SK-N-SH (cell line): Measurements from ENCODE around the gene CACNG3. TPM values are rescaled to one million over a fixed set of nuclear protein-coding genes. Genes with fewer than 3 reads are reported as not detected.

Experiments used
- CTCF ChIA-PET: fragments of 300-600, 350-600 bp; formaldehyde crosslinking; extraction: SDS; loops from one replicate; lab custom pipeline; 2021; lab: Yijun Ruan, JAX
- POLR2A ChIA-PET: fragments of 350-600 bp; sonication (Branson Sonifier 250); formaldehyde crosslinking; extraction: SDS; loops from one replicate; lab custom pipeline; 2020; ENCODE audit warnings: antibody characterized with exemption, inconsistent platforms; lab: Yijun Ruan, JAX
- DNase-seq: peaks from one replicate; pipeline ENCODE4 v3.0.0; 2012
- H2AFZ ChIP-seq: fragments of 200-600 bp; sonication (generic); 2 replicates; pipeline ENCODE4 v1.8.1; 2016; ENCODE audit warnings: antibody characterized with exemption, mild to moderate bottlenecking, low read depth
- H3F3A ChIP-seq: fragments of 200-600 bp; sonication (generic); replicated peaks from 2 replicates; pipeline ENCODE3; 2016; ENCODE audit warnings: antibody characterized with exemption, mild to moderate bottlenecking; ENCODE audit not compliant: insufficient read depth
- H3K27ac ChIP-seq, 2 experiments: fragments of 200-500 bp in 1 of 2; fragments of 200-600 bp in 1 of 2; sonication (Bioruptor generic) in 1 of 2; sonication (generic), shearing (Covaris generic) in 1 of 2; 2 replicates each; pipeline versions ENCODE4 v1.5.1 to v1.6.1; 2014 to 2016; ENCODE audit warnings: low read depth in 2 of 2, inconsistent platforms in 1 of 2, low read length in 1 of 2, mild to moderate bottlenecking in 1 of 2, mixed read lengths in 1 of 2
- H3K27me3 ChIP-seq: fragments of 200-600 bp; sonication (generic), shearing (Covaris generic); 2 replicates; pipeline ENCODE4 v1.6.1; 2016; ENCODE audit warnings: mixed run types; ENCODE audit not compliant: insufficient read depth
- H3K36me3 ChIP-seq, 2 experiments: fragments of 200-500 bp in 1 of 2; fragments of 200-600 bp in 1 of 2; sonication (Bioruptor generic) in 1 of 2; sonication (generic) in 1 of 2; replicated peaks in 1 of 2; 2 replicates each; pipeline versions ENCODE3 to v1.5.1; 2014 to 2016; ENCODE audit warnings: low read length in 1 of 2, mild to moderate bottlenecking in 1 of 2; ENCODE audit not compliant: insufficient read depth in 2 of 2, control insufficient read depth in 1 of 2
- H3K4me1 ChIP-seq, 2 experiments: fragments of 200-500 bp in 1 of 2; fragments of 200-600 bp in 1 of 2; sonication (Bioruptor generic) in 1 of 2; sonication (generic), shearing (Covaris generic) in 1 of 2; 2 replicates each; pipeline versions ENCODE4 v1.5.1 to v1.6.1; 2014 to 2016; ENCODE audit warnings: low read depth in 1 of 2, low read length in 1 of 2, mixed run types in 1 of 2; ENCODE audit not compliant: insufficient read depth in 2 of 2, control insufficient read depth in 1 of 2
- H3K4me2 ChIP-seq: fragments of 200-600 bp; sonication (generic), shearing (Covaris generic); 2 replicates; pipeline ENCODE4 v1.6.1; 2017; ENCODE audit warnings: mixed run types
- H3K4me3 ChIP-seq, 2 experiments: fragments of 200-500 bp in 1 of 2; fragments of 200-600 bp in 1 of 2; sonication (Bioruptor generic) in 1 of 2; sonication (generic), shearing (Covaris generic) in 1 of 2; 2 replicates each; pipeline versions ENCODE4 v1.5.1 to v1.8.1; 2014 to 2016; ENCODE audit warnings: low read depth in 2 of 2, inconsistent platforms in 1 of 2, low read length in 1 of 2, mild to moderate bottlenecking in 1 of 2, mixed read lengths in 1 of 2, moderate library complexity in 1 of 2
- H3K79me2 ChIP-seq: fragments of 200-600 bp; sonication (generic); 2 replicates; pipeline ENCODE4 v1.8.1; 2017; ENCODE audit warnings: mild to moderate bottlenecking; ENCODE audit not compliant: insufficient read depth
- H3K9ac ChIP-seq: fragments of 200-600 bp; sonication (generic); 2 replicates; pipeline ENCODE4 v1.6.1; 2017; ENCODE audit warnings: mixed run types
- H3K9me2 ChIP-seq: fragments of 200-600 bp; sonication (generic); 2 replicates; pipeline ENCODE4 v1.6.1; 2017; ENCODE audit warnings: mixed run types
- H3K9me3 ChIP-seq: fragments of 200-600 bp; sonication (generic); 2 replicates; pipeline ENCODE4 v1.6.1; 2017; ENCODE audit warnings: mixed run types, mild to moderate bottlenecking, moderate library complexity
- H4K20me1 ChIP-seq: fragments of 200-600 bp; sonication (generic); 2 replicates; pipeline ENCODE4 v1.6.1; 2017; ENCODE audit warnings: mild to moderate bottlenecking, mixed run types; ENCODE audit not compliant: insufficient read depth
- EP300 ChIP-seq, 2 experiments: IDR thresholded peaks; 2 replicates each; pipeline versions ENCODE4 v1.4.0 to v1.6.1; 2012; ENCODE audit warnings: borderline replicate concordance in 1 of 2, low read depth in 1 of 2, low read length in 1 of 2
- EZH2phosphoT487 ChIP-seq: fragments of 200-600 bp; sonication (generic); IDR thresholded peaks from 2 replicates; pipeline ENCODE4 v1.6.1; 2017; ENCODE audit warnings: low read depth, mixed run types, mild to moderate bottlenecking, antibody characterized with exemption, moderate library complexity, borderline replicate concordance
- FOSL2 ChIP-seq: IDR thresholded peaks from 2 replicates; pipeline ENCODE4 v1.4.0; 2012; ENCODE audit warnings: low read depth, mild to moderate bottlenecking, moderate library complexity, borderline replicate concordance
- FOXM1 ChIP-seq: IDR thresholded peaks from 2 replicates; pipeline ENCODE4 v1.4.0; 2012; ENCODE audit warnings: low read depth, mild to moderate bottlenecking
- GATA2 ChIP-seq: sonication (generic); formaldehyde crosslinking; IDR thresholded peaks from 2 replicates; pipeline ENCODE4 v1.5.0; 2020; ENCODE audit warnings: mild to moderate bottlenecking, missing genetic modification reagents
- MEF2A ChIP-seq: IDR thresholded peaks from 2 replicates; pipeline ENCODE4 v1.4.0; 2012; ENCODE audit warnings: low read depth, borderline replicate concordance
- NFIC ChIP-seq: IDR thresholded peaks from 2 replicates; pipeline ENCODE4 v1.4.0; 2012; ENCODE audit warnings: borderline replicate concordance
- RAD21 ChIP-seq: IDR thresholded peaks from 2 replicates; pipeline ENCODE4 v1.6.1; 2012; ENCODE audit warnings: mild to moderate bottlenecking, low read length
- RCOR1 ChIP-seq: fragments of 150-350 bp; IDR thresholded peaks from 2 replicates; pipeline ENCODE4 v1.6.1; 2017; ENCODE audit warnings: antibody characterized with exemption, low read length
- RFX5 ChIP-seq: IDR thresholded peaks from 2 replicates; pipeline ENCODE4 v1.6.1; 2012; ENCODE audit warnings: mild to moderate bottlenecking, improper control_type of control experiment, low read length
- SIN3A ChIP-seq: IDR thresholded peaks from 2 replicates; pipeline ENCODE4 v1.6.1; 2012; ENCODE audit warnings: low read depth, mild to moderate bottlenecking, low read length, moderate library complexity, borderline replicate concordance
- SMC3 ChIP-seq: IDR thresholded peaks from 2 replicates; pipeline ENCODE4 v1.6.1; 2012; ENCODE audit warnings: low read depth, low read length, improper control_type of control experiment
- TCF12 ChIP-seq: IDR thresholded peaks from 2 replicates; pipeline ENCODE4 v1.4.0; 2012
- YY1 ChIP-seq: IDR thresholded peaks from 2 replicates; pipeline ENCODE4 v1.4.0; 2012; ENCODE audit warnings: low read depth, mild to moderate bottlenecking
- whole genome bisulfite sequencing: methylation state at CpG from one replicate; pipeline ENCODE4 v1.1.6; 2017; ENCODE audit warnings: low lambda C conversion rate; 5-methylcytosine and 5-hydroxymethylcytosine counted together
- polyA plus RNA-seq, 3 experiments: library from polyadenylated mRNA; depleted of rRNA; stranded (reverse); fragments of >200 nt; gene quantifications; 2 replicates each; pipeline ENCODE4 v1.2.3, GENCODE V29; 2012
- TF ChIP-seq, protein P1 (sequence below): IDR thresholded peaks from 2 replicates; pipeline ENCODE4 v1.4.0; 2012; ENCODE audit warnings: low read depth, borderline replicate concordance
- TF ChIP-seq, protein P2 (sequence below): fragments of 150-350 bp; IDR thresholded peaks from 2 replicates; pipeline ENCODE4 v1.6.1; 2017; ENCODE audit warnings: antibody characterized with exemption, low read length, low read depth, borderline replicate concordance
- TF ChIP-seq, protein P3 (sequence below): IDR thresholded peaks from 2 replicates; pipeline ENCODE4 v1.6.1; 2012; ENCODE audit warnings: mild to moderate bottlenecking, low read depth, low read length, moderate library complexity

The CACNG3 gene
- polyA plus RNA-seq, 1 of the 3 experiments (the other 2 are of a cell fraction): not detected

DNA sequence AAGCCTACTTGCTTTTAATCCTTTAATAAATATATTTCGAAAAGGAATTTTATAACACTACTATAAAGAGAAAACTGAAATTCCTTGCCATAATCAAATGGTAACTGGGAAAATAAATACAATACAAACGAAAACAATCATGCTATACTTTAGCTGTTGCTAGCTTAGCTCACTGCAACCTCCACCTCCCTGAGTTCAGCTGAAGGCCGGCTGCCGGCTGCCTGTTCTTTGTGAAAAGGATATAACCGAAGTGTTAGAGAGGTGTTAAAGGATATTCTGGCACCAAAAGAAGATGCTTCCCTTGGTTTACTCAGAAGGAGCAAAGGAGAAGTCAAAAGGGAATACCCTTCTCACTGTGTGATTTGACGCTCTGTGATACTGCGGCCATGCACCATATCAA is 108.5 kb downstream of the CACNG3 start:
- ChIA-PET CTCF (interaction anchor here (1.2 kb wide), 1 partner anchor 8 kb away, joined by 3 read pairs; no protein-coding TSS in a partner anchor), POLR2A (no interaction called here)
- H2AFZ ChIP-seq: no peak overlapping the region
- H3K27ac ChIP-seq: no peak overlapping the region
- TF ChIP-seq YY1 (no peak), RAD21 (no peak), MEF2A (no peak), NFIC (no peak), EZH2phosphoT487 (no peak), FOXM1 (no peak), EP300 (IDR thresholded peaks at IDR 0.05; ENCODE audit: borderline replicate concordance in 1 of 2, low read depth in 1 of 2, low read length in 1 of 2) (no peak), FOSL2 (no peak), RCOR1 (no peak), SIN3A (no peak), SMC3 (no peak), RFX5 (no peak), TCF12 (no peak), GATA2 (CRISPR knock-in tag) (no peak)
- TF ChIP-seq, protein P1, sequence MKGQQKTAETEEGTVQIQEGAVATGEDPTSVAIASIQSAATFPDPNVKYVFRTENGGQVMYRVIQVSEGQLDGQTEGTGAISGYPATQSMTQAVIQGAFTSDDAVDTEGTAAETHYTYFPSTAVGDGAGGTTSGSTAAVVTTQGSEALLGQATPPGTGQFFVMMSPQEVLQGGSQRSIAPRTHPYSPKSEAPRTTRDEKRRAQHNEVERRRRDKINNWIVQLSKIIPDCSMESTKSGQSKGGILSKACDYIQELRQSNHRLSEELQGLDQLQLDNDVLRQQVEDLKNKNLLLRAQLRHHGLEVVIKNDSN: no peak
- TF ChIP-seq, protein P2, sequence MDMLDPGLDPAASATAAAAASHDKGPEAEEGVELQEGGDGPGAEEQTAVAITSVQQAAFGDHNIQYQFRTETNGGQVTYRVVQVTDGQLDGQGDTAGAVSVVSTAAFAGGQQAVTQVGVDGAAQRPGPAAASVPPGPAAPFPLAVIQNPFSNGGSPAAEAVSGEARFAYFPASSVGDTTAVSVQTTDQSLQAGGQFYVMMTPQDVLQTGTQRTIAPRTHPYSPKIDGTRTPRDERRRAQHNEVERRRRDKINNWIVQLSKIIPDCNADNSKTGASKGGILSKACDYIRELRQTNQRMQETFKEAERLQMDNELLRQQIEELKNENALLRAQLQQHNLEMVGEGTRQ: no peak
- TF ChIP-seq, protein P3, sequence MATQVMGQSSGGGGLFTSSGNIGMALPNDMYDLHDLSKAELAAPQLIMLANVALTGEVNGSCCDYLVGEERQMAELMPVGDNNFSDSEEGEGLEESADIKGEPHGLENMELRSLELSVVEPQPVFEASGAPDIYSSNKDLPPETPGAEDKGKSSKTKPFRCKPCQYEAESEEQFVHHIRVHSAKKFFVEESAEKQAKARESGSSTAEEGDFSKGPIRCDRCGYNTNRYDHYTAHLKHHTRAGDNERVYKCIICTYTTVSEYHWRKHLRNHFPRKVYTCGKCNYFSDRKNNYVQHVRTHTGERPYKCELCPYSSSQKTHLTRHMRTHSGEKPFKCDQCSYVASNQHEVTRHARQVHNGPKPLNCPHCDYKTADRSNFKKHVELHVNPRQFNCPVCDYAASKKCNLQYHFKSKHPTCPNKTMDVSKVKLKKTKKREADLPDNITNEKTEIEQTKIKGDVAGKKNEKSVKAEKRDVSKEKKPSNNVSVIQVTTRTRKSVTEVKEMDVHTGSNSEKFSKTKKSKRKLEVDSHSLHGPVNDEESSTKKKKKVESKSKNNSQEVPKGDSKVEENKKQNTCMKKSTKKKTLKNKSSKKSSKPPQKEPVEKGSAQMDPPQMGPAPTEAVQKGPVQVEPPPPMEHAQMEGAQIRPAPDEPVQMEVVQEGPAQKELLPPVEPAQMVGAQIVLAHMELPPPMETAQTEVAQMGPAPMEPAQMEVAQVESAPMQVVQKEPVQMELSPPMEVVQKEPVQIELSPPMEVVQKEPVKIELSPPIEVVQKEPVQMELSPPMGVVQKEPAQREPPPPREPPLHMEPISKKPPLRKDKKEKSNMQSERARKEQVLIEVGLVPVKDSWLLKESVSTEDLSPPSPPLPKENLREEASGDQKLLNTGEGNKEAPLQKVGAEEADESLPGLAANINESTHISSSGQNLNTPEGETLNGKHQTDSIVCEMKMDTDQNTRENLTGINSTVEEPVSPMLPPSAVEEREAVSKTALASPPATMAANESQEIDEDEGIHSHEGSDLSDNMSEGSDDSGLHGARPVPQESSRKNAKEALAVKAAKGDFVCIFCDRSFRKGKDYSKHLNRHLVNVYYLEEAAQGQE: no peak
- H3K36me3 ChIP-seq: no peaks in the 10 kb centered on the region
- no peak overlapping the region for H3K9ac ChIP-seq
- H3F3A ChIP-seq: no peaks in the 10 kb centered on the region
- no peaks in the 10 kb centered on the region for H3K79me2 ChIP-seq
- H3K4me3 ChIP-seq: no peak overlapping the region
- H3K4me2 ChIP-seq: no peak overlapping the region
- H4K20me1 ChIP-seq: no peaks in the 10 kb centered on the region
- H3K9me3 ChIP-seq: no peaks in the 10 kb centered on the region
- DNase-seq: no peak
- 19% methylated on average over 7 of the region's 7 CpGs for WGBS
- H3K27me3 ChIP-seq: no peaks in the 10 kb centered on the region
- H3K9me2 ChIP-seq: no peaks in the 10 kb centered on the region
- H3K4me1 ChIP-seq: no peaks in the 10 kb centered on the region
